ENCODE data around the gene BLCAP.
"Not testable (repeated sequence)": the region's sequence is repeated elsewhere in the genome, so short reads cannot be mapped to it uniquely, and the experiment has no call there.

Gene BLCAP

DNA sequence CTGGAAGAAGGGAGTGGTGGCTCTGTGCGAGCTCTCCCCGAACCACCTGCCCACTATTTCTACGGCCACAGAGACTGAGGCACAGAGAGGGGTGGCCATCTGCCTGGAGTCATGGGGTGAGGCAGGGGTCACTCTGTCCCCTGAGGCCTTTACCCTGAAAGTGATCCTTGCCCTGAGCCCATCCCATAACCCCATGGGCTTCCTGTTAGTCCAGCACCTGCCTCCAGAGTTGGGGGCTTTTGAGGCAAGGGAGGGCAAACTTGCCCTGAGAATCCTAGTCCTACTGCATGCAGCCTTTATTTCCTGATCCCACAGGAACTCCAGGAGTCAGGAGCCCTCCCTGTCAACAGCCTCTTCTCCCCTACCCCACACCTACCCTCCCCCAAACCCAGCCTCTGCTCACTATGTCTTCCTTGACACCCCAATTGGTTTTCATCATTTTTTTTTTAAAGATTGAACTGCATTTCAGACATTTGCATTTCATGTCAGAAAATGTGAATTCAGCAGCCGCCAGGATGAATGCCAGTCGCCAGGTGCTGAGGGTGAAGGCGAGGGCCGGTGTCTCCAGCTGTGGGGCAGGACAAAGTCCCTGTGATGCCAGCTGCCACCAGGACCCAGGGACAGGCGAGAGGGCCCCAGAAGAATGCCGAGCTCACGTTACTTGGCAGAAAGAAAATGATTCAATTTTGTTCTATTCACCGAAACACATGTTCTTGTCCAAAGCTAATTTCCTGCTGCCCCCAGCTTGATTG is 54.3 kb downstream of the BLCAP start:
- TF ChIP-seq, protein P1, sequence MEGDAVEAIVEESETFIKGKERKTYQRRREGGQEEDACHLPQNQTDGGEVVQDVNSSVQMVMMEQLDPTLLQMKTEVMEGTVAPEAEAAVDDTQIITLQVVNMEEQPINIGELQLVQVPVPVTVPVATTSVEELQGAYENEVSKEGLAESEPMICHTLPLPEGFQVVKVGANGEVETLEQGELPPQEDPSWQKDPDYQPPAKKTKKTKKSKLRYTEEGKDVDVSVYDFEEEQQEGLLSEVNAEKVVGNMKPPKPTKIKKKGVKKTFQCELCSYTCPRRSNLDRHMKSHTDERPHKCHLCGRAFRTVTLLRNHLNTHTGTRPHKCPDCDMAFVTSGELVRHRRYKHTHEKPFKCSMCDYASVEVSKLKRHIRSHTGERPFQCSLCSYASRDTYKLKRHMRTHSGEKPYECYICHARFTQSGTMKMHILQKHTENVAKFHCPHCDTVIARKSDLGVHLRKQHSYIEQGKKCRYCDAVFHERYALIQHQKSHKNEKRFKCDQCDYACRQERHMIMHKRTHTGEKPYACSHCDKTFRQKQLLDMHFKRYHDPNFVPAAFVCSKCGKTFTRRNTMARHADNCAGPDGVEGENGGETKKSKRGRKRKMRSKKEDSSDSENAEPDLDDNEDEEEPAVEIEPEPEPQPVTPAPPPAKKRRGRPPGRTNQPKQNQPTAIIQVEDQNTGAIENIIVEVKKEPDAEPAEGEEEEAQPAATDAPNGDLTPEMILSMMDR (IDR thresholded peaks at IDR 0.05; ENCODE audit: low read depth, low read length): no peak
- H3K4me3 ChIP-seq (replicated peaks in 1 of 2; ENCODE audit: low read depth in 2 of 2, low read length in 2 of 2): no peak overlapping the region
- DNase-seq (ENCODE audit: low read depth in 2 of 2): no peak

DNA sequence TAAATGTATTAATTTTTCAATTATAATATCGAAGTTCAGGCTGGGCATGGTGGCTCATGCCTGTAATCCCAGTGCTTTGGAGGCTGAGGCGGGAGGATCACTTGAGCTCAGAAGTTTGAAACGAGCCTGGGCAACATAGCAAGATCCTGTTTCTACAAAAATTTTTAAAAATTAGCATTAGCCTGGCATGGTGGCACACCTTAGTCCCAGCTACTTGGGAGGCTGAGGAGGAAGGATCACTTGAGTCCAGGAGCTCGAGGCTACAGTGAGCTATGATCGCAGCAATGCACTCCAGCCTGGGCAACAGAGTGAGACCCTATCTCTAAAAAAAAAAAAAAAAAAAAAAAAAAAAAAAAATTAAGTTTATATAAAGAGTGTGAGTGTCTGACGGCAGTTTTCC is 55.2 kb downstream of the BLCAP start:
- DNase-seq (ENCODE audit: low read depth in 2 of 2); H3K4me3 ChIP-seq (replicated peaks in 1 of 2; ENCODE audit: low read depth in 2 of 2, low read length in 2 of 2): not testable (repeated sequence)

DNA sequence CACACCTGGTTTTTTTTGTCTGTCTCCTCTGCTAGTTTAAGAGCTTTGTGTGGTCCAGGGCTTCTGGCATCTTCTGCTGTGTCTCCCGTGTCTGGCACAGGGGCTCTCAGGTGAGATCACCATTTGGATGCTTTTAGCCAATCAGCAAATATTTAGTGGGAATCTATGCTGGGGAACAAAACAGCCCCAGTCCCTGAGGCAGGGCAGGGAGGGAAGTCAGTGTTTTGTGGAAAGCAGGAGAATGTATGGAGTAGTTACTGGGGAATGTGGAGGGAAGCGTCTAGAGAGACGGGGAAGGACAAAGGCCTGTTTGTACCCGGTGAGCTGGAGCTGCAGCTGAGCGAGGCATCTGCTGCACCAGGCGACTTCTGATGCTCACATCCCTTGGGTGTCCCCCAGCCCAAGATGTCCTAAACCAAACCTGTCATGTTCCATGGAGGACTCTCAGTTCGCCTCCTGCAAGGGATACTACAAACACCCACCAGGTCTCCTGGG is 55.9 kb downstream of the BLCAP start:
- H3K4me3 ChIP-seq (replicated peaks in 1 of 2; ENCODE audit: low read depth in 2 of 2, low read length in 2 of 2): no peak overlapping the region
- TF ChIP-seq, protein P1 (IDR thresholded peaks at IDR 0.05; ENCODE audit: low read depth, low read length): no peak
- no peak for DNase-seq (ENCODE audit: low read depth in 2 of 2)

DNA sequence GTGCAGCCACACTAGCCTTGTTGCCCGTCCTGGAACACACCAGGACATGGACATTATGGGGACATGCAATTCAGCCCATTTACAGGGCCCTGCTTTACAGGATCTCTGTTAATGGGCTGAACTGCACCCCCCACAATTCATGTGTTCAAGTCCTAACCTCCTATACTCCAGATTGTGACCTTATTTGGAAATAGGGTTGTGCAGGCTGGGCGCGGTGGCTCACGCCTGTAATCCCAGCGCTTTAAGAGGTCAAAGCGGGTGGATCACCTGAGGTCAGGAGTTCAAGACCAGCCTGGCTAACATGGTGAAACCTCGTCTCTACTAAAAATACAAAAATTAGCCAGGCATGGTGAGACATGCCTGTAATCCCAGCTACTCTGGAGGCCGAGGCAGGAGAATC is 57.5 kb downstream of the BLCAP start:
- not testable (repeated sequence) for DNase-seq (ENCODE audit: low read depth in 2 of 2); H3K4me3 ChIP-seq (replicated peaks in 1 of 2; ENCODE audit: low read depth in 2 of 2, low read length in 2 of 2)

DNA sequence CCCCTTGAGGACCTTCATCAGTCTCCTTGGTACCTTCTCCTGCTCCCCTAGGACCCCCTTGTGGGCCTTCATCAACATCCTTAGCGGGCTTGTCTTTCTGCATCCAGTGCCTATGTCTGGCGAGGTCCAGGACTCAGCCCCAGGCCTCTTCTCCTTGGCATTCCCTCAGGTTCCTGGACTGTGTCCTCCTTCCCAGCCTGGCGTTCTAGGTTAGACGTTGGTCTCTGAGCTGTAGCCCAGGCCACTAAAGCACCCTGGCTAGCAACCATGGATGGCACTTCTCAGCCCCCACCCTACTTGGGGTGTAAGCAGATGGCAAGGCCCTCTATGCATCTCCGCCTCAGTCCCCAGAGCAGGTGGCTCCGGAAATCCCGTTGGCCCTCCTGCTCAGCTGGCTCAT is 58.1 kb downstream of the BLCAP start:
- TF ChIP-seq, protein P1 (IDR thresholded peaks at IDR 0.05; ENCODE audit: low read depth, low read length): no peak
- H3K4me3 ChIP-seq (replicated peaks in 1 of 2; ENCODE audit: low read depth in 2 of 2, low read length in 2 of 2): no peak overlapping the region
- DNase-seq (ENCODE audit: low read depth in 2 of 2): no peak

DNA sequence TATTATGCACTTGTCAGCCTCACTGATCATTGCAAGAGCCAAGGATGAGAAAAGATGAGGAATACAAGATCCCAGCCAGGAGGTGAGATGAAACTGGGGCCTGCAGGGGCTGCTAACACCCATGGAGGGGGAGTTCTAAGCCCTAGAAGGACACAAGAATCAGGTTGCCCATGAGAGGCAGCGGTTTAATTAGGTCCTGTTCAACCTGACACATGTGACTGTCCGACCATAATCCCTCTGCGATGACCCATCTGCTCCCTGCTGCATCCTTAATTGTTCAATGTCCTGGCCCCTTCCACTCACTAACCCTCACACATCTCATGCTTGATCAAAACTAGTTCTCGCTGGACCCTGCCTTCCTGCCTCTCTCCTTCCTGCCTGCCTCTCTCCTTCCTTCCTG is 58.8 kb downstream of the BLCAP start:
- DNase-seq (ENCODE audit: low read depth in 2 of 2): no peak
- TF ChIP-seq, protein P1 (IDR thresholded peaks at IDR 0.05; ENCODE audit: low read depth, low read length): no peak
- no peak overlapping the region for H3K4me3 ChIP-seq (replicated peaks in 1 of 2; ENCODE audit: low read depth in 2 of 2, low read length in 2 of 2)

Data from cardiac fibroblast (primary cell).